NCI-H2107 treated with DMSO at 0.1 percent for 48 hours (cell line): Measurements from ENCODE around the gene SLC29A2.

Experiments
- DNase-seq: peaks from one replicate; lab custom pipeline; 2025; ENCODE audit not compliant: unreplicated experiment; lab: John Stamatoyannopoulos, UW

The SLC29A2 gene, protein sequence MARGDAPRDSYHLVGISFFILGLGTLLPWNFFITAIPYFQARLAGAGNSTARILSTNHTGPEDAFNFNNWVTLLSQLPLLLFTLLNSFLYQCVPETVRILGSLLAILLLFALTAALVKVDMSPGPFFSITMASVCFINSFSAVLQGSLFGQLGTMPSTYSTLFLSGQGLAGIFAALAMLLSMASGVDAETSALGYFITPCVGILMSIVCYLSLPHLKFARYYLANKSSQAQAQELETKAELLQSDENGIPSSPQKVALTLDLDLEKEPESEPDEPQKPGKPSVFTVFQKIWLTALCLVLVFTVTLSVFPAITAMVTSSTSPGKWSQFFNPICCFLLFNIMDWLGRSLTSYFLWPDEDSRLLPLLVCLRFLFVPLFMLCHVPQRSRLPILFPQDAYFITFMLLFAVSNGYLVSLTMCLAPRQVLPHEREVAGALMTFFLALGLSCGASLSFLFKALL

DNA sequence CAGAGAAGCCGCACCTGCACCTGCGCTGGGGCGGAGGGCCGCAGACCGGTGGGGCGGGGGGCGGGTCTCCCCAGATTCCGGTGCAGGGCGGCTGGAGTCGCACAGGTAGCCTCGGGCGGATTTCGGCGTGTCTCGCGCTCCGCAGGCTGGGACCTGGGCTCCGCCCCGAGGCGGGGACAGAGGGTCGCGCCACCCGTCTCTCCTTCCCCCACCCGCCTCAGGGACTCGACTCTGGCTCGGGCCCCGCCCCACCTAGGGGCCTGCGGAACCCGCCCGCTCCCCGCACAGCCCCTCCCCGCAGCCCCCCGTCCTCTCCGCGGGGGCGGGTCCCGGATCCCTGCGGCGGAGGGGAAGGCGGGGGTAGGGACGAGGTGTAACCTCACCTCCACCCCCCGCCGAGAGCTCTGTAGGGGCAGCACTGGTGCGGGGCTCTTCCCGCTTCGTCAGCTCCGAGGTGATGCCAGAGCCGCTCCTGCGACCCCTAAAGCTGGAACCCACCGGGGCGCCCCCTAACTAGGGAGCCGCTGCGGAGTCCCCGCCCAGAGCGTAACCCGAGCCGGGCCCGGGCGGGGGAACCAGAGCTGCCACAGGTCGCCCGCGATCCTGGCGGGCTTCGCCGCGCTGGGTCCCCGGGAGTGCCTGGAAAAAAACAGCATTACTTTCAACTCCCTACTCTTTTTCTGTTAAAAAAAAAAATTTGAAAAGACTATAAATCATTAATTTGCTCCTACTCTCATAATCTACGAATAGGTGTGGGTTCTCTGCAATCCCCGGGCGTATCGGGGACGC, at the start of gene SLC29A2:
SLC29A2 (minus strand) TSS at position 134 of the 789 bp plus-strand sequence. CDS start 169 bp downstream, outside the sequence.
- DNase-seq = peak; percentile 86

DNA sequence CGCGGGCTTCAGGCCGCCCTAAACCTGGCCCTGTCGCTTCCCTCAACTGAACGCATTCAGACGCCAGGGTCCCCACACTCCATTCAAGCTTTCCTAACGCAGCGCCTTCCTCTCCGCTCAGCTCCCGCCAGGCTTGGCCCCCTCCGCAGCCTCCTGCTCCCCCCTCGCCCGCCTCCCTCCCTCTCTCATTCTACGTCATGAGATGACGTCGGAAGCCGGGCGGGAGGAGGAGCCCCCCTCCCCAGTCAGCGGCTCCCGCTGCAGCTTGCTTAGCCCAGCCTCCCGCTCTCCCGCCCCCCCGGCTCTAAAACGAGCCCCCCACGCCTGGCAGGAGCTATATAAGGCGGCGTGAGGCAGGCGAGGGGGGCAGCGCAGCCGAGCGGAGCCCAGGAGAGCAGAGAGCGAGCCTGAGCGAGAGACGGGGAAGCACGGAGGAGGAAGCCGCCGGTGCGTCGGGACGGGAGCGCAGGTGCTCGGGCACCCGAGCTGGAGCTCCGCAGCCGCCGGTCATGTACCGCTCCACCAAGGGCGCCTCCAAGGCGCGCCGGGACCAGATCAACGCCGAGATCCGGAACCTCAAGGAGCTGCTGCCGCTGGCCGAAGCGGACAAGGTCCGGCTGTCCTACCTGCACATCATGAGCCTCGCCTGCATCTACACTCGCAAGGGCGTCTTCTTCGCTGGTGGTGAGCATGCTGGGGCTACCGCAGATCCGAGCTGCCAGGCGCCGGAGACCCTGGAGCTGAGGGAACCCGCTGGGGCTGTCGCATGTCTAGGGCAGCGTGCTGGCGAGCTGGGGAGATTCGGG, 49.3 kb upstream of the SLC29A2 start, which contains the start of gene NPAS4:
NPAS4 (plus strand) TSS at position 365 of the 806 bp plus-strand sequence; CDS start at position 510, 145 bp downstream.
- peak; percentile 58 for DNase-seq

GRCh38 chr11:66419825-66420224, 48.3 kb upstream of the SLC29A2 start:
- DNase-seq = no peak

GRCh38 chr11:66418986-66419308, 47.4 kb upstream of the SLC29A2 start:
- DNase-seq = no peak

- peak; percentile 68 for DNase-seq
Measured at GRCh38 chr11:66418168-66418985, 46.8 kb upstream of the SLC29A2 start.

DNA sequence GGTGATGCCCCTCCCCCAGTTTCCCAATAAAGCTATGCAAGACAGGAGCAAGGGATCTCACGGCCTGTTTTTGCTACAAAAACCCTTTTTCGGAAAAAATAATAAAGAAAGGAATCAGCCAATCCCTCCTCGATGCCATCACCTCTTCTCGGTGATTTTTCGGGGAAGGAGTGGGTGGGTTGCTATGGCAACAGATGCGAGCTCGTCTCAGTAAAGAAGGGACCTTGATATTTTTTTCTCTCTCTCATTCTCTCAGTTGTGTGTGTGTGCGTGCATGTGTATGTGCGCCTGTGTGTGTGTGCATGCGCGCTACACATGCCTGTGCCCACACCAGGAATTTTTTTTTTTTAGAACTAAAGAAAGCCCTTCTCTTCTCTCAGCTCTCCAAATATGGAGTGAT, 45.4 kb upstream of the SLC29A2 start:
- DNase-seq = no peak

GRCh38 chr11:66415423-66415822, 43.9 kb upstream of the SLC29A2 start:
- DNase-seq = no peak

- no peak for DNase-seq
Measured at GRCh38 chr11:66414120-66414934, 42.8 kb upstream of the SLC29A2 start.

DNA sequence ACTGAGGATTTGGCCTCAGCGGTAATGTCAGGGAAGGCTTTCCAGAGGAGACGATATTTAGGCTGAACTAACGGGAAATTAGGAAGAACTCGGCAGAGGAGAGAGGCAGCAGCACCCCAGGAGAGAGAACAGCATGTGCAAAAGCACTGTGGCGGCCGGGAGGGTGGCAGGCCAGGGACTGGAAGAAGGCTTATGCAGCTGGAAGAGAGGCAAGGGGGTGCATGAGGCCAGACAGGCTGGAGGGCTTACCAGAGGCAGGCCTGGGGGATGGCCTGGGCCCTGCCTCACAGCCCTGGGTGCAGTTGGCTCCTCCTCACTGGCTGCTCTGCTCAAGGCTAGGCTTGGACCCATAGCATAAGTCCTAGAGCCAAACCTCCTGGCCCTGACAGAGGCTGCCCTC, 41.6 kb upstream of the SLC29A2 start:
- DNase-seq = no peak

- DNase-seq = no peak
Measured at GRCh38 chr11:66412110-66412509, 40.5 kb upstream of the SLC29A2 start.

- DNase-seq = no peak
Measured at GRCh38 chr11:66411323-66411722, 39.8 kb upstream of the SLC29A2 start.

DNA sequence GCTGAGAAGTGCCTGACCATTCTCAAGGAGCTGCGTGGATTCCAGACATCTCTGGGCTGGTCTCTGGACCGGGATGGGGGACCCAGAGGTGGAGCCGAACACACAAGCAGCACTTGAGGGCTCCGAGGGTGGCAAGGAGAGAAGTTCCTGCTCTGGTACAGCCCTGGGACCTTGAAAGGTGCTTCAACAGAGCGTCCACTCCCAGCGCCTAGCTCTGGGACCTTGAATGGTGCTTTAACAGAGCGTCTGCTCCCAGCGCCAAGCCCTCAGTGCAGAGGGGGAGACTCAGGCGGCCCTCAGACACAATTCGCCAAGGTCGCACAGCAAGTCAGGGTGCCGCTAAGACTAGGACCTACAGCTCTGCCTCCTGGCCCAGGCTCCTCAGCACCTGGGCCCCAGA, 38.6 kb upstream of the SLC29A2 start:
- DNase-seq = no peak

DNA sequence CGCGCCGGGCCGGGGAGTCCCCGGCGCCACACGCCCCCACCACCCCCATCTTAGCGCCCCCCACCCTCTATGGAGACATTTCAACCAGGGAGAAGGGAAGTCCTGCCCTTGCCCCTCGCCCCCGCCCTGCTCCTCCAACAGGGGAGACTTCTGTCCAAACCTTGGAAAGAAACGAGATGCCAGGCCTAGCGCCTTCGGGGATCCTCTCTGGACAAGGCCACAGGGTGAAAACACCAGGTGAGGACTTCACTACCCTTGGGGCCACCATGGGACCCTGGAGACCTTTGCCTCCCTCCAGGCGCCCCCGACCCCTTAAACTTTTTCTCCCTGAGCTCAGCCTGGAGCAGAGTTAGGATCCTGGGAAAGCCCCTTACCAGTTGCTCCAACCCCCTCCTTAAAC, 37.7 kb upstream of the SLC29A2 start:
- no peak for DNase-seq

DNA sequence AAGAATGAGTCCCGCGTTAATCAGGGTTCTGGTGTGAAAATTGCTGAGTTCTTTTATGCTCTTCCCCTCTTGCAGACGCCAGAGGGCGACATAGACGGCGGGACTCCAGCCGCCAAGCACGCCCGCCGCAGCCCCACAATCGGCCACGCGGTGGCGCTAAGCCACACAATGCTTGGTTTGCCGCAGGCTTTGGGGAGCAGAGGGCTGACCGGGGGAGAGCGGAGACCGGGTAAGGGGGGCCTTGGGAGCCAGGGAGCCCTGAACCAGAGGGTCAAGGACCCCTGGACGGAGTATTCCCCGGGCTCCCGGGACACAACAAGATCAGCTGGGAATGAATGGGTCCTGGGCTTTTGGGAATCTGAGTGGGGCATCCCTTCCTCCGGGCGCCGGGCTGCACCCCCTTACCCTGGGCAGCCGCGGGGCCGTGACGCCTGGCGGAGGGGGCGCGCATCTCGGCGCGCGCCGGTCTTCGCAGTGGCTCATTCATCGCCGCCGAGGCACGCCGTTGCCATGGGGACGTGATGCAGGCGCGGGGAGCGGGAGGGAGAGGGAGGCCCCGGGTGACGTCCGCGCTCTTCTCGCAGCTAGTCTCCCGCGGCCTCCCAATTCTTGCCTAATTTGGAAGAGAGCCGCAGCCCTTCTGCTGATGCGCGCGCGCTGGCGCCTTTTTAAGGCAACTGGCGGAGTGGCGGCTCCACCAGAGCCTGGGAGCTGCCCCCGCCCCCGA, 37.1 kb upstream of the SLC29A2 start:
- DNase-seq = peak; percentile 65

- DNase-seq = no peak
Measured at GRCh38 chr11:66407651-66408050, 36.1 kb upstream of the SLC29A2 start.

DNA sequence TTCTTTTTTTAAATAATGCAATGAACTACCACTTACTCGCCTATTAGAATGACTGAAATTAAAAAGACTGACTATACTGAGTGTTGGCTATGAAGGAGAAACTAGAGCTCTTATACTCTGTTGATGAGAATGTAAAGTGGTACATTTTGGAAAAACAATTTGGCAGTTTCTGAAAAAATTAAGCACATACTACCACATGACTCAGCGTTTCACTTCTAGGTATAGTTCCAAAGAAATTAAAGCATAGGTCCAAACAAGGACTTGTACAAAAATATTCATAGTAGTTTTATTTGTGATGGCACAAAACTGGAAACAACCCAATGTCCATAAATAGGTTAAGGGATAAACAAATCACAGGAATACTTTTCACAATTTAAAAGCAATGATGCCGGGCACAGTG, 22.4 kb upstream of the SLC29A2 start:
- no peak for DNase-seq

DNA sequence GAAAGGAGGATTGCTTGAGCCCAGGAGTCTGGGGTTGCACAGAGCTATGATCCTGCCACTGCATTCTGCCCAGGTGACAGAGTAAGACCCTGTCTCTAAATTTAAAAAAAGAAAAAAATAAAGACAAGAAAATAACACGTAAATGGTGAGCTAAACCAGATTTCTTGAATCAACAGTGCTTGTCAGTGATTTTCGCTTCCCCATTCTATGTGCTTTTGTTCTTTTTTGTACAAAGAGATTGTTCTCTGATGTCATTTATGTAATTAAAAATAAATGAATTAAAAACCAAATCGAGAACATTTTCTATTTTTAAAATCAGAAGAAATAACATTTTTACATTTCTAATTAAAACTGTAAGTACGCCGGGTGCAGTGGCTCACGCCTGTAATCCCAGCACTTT, 19.8 kb upstream of the SLC29A2 start:
- no peak for DNase-seq

DNA sequence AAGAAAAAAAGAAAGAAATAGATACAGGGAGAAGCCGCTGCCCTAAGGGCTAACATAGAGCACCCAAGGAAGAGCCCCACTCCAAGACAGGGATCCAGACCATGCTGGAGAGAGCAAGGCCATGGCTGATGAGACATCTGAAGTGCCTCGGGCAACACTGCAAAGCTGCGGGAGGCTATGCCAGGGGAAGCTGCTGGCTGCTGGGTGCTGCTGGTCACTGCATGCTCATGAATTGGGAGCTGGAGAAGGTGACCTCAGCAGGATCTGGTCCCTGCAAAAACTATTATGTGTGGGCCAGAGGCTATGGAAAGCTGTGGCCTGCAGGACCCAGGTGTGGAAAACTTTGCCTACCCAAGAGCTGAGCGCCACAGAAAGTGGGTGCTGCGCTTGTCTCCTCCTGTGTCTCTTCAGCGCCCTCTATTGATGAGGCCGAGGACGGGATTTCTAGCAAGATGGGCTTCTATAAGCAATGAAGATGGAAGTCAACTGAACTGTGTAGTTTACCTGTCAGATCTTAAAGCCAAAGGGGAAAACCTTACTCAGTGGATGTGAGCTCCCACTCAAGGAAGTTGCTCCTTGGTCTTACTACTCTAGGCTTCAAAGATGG, 17.3 kb upstream of the SLC29A2 start:
- peak; percentile 64 for DNase-seq
